Stimulated activated CD4-positive, alpha-beta T cell treated with anti-CD3 and anti-CD28 coated beads, Interleukin-12 subunit alpha, Interleukin-12 subunit beta, amount 100 ng/mL, for 24 hours (primary cell): ENCODE measurements around the gene PSMD8.
"Not testable (repeated sequence)": the region's sequence is repeated elsewhere in the genome, so short reads cannot be mapped to it uniquely, and the experiment has no call there.

Experiments
- DNase-seq, 2 experiments: peaks; one replicate each; pipeline ENCODE4 v3.0.0-alpha.2; 2020; ENCODE audit warnings: low read depth in 2 of 2

PSMD8 gene

GRCh38 chr19:38387550-38388348, 13.4 kb downstream of the PSMD8 start, which contains the start of gene GGN:
GGN (minus strand) TSS chr19:38388034; CDS start chr19:38387261, 773 bp downstream.
- peak; percentile 58 to 76 for DNase-seq

DNA sequence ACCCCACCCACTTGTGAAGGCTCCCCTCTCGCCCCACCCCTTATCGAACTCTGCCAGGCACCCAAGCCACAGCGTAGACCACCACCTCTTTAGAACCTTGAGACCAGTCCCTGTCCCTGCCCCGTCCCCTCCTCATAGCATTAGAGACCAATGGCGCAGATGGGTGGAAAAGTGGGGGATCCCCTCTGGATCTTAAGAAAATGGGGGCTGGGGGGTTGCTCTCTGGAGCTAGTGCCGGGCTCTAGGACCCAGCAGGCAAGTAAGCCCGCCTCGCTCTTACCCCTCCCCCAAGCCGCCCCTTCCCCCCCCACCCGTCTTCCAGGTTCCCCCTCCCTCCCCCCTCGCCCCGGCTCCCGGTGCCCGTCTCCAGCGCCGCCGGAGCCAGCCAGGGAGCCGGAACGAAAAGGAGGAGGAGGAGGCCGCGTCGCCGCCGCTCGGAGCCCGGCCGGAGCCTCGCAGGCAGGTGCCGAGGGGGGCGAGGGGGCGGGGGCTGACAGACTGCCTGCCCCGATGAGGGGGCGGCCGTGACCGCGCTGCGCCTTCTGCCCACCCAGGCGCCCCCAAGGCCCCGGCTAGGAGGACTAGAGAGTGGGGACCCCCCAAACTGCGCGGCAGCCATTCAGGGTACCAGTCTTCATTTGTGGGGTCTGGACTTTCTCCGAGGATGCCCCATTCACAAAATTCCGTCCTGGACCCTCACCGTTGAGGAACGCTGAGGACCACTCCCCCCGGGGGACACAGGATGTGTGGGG, 14.2 kb downstream of the PSMD8 start, which contains the start of gene SPRED3:
Gene SPRED3, plus strand, starts transcription at position 349 of the 752 bp plus-strand sequence. CDS start 1,606 bp downstream, outside the sequence.
- DNase-seq = no peak

GRCh38 chr19:38389101-38389925, 14.9 kb downstream of the PSMD8 start:
- no peak for DNase-seq

- no peak for DNase-seq
These were observed 15.9 kb downstream of the PSMD8 start for GRCh38 chr19:38389957-38390924.

DNA sequence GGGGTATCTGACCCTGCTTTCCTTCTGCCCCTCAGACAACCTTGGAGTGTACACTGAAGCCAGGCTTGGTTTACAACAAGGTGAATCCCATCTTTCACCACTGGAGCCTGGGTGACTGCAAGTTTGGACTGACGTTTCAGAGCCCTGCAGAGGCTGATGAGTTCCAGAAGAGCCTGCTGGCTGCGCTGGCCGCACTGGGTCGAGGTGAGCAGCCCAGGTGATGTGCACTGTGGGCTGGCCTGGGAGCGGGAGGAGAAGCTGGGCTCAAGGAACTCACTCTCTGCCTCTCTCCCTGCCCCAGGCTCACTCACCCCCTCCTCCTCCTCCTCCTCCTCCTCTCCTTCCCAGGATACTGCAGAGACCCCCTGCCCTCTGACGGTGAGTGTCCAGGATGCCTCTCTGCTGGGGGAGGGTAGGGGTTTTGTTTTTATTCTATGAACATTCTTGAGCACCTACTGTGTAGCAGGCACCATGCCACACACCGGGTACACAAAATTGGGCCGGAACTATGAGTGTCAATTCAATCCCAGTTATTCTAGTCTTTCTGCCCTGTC, 17.6 kb downstream of the PSMD8 start:
- no peak for DNase-seq

- DNase-seq = no peak
These were observed 18.4 kb downstream of the PSMD8 start for GRCh38 chr19:38392707-38393308.

- peak; percentile 40 to 75 for DNase-seq
These were observed 20.1 kb downstream of the PSMD8 start for GRCh38 chr19:38394488-38394887.

DNA sequence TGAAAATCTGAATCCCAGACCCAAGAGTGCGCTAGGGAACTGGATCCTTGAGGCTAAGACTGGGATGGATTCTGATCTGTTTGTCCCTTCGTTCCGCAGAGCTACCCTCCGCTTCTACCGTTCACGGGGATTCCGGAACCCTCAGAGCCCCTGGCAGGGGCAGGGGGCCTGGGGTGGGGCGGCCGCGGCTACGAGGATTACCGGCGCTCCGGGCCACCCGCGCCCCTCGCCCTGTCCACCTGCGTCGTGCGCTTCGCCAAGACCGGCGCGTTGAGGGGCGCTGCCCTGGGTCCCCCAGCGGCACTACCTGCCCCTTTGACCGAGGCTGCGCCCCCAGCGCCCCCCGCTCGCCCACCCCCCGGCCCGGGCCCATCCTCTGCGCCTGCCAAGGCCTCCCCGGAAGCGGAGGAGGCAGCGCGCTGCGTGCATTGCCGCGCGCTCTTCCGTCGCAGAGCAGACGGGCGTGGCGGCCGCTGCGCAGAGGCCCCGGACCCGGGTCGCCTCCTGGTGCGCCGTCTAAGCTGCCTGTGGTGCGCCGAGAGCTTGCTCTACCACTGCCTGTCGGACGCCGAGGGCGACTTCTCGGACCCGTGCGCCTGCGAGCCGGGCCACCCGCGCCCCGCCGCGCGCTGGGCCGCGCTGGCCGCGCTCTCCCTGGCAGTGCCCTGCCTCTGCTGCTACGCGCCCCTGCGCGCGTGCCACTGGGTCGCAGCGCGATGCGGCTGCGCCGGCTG, 21.2 kb downstream of the PSMD8 start:
- DNase-seq = no peak

DNA sequence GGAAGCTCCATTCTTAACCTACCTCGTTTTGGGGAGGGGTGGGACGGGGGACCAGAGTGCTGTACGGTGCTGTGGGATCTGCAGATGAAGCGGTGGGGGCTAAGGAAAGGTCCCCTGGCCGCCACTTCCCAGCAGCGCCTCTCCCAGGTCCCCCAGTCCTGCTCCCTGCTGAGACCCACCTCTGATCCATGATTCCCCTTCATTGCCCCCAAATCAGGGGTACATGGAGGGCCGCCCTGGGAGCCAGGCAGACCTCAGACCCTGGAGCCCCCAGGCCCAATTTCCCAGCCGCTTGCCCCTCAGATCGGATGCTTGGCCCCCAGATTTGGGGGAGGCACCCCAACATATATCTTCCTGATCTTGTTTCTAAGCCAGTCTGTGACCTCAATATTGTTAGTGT, 24.7 kb downstream of the PSMD8 start:
- DNase-seq = no peak

DNA sequence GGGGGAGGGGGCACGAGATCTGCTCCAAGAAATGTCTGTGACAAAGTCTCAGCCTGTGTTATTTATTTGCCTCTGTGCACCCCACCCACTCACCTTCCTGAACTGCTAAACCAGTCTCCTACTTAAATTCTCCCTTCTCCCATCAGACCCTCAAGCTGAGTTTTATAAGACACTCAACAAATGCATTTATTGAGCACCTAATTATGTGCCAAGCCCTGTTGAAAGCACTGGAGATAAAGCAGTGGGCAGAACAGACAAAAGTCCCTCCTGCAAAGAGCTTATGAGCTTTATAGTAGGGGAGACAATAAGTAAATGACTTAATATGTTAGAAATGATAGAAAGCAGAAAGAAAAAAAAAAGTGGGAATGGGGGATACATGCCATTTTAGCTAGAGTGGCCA, 25.2 kb downstream of the PSMD8 start:
- no peak for DNase-seq

GRCh38 chr19:38400361-38400760, 26.0 kb downstream of the PSMD8 start:
- DNase-seq = no peak

DNA sequence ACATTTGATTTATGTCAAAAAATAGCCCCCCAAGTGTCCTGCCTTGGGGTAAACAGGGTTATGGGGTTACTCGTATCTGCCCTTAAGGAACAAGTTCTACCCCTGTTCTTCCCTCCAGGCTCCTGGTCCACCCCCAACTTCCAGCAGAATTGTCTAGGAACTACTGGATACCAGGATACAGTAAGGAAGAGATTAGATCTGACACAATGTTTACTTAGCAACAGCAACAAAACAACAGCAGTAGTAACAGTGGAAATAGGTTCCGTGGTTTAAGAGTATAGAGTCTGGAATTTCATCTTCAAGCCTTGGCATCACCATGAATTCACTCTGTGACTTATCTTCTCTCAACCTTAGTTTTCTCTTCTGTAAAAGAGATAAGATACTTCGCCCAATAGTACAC, 26.8 kb downstream of the PSMD8 start:
- no peak for DNase-seq

- DNase-seq = no peak
These were observed 28.2 kb downstream of the PSMD8 start for GRCh38 chr19:38402623-38402966.

DNA sequence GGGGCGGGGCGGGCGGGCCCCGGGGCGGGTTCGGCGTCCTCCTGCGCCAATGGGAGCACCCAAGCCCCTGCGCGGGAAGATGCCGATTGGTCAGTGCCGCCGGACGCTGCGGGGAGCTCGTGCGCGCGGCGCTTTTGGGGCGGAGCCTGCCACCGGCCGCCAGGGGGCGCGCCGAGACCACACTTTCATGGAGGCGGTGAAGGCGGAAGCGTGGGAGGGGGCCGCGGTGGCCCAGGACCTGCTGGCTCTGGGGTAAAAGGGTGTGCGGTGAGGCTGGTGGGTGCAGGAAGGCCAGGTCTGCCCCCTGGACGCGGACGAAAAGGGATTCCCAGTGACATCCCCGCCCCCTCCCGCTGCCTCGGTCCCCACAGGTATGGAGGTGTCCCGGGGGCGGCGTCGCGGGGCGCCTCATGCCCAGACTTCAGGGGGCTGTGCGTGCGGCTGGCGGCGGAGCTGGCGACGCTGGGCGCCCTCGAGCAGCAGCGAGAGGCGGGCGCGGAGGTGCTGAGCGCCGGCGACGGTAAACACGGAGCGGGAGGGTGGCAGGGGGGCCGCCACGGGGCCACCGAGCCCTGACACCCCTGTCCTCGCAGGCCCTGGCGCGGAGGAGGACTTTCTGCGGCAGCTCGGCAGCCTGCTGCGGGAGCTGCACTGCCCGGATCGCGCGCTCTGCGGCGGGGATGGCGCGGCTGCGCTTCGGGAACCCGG, 28.8 kb downstream of the PSMD8 start, which contains the start of gene FAM98C:
Gene FAM98C, plus strand, starts transcription at position 127 of the 708 bp plus-strand sequence. Its CDS starts 61 bp downstream, at position 188.
- DNase-seq = peak; percentile 95

DNA sequence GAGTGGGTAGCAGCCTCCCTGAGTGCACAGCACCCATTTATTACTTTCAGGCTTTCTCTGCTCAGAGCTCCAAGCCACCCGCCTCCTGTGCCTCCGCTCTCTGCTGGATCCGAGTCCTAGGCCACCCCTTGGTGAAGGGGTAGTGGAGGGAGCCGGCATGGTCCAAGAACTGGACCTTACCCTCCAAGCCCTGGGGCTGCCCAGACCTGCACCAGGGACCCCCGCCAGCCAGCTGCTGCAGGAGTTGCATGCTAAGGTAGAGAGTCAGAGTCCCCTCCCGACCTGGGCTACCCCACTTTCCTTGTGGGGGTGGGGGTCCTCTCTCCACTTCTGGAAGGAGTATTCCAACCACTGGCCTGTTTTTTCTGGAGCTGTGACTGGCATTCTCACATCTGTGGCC, 30.5 kb downstream of the PSMD8 start:
- no peak for DNase-seq

DNA sequence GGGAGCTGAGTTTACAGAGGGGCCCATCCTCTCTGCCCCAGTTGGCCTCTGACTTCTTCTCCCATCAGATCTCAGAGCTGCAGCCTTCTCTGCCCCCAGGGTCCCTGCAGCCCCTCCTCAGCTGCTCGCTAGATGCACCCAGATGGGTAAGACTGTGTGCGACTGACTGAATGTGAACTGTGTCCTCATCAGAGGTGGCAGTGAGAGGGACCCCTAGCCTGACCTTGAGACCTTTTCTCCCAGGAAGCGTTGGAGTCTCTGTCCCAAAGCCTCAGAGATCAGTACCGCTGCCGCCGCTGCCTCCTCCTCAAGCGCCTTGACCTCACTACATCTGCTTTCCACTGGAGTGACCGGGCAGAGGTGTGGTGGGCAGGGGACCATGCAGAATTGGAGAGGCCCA, 30.9 kb downstream of the PSMD8 start:
- DNase-seq = no peak

GRCh38 chr19:38409631-38410133, 35.3 kb downstream of the PSMD8 start:
- DNase-seq = no peak

DNA sequence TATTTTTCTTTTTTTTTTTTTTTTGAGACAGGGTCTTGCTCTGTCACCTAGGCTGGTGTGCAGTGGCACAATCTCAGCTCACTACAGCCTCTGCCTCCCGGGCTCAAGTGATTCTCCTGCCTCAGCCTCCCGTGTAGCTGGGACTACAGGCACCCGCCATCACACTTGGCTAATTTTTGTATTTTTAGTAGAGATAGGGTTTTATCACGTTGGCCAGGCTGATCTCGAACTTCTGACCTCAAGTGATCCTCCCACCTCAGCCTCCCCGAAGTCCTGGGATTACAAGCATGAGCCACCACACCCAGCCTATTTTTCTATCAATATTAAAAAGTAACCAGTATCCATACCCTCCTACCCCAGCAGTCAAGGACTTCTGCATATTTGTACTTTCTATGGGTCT, 36.0 kb downstream of the PSMD8 start:
- not testable (repeated sequence) for DNase-seq
